DND-41 (cell line): ENCODE data around the gene GPC5.

ENCODE experiments used
- ATAC-seq: fragments of 200-7000 bp; cut with Tn5 transposase; 3 replicates; pipeline ENCODE4 v1.9.1; 2021; ENCODE audit warnings: low read depth; ENCODE audit not compliant: insufficient read depth
- DNase-seq: peaks from one replicate; pipeline ENCODE4 v3.0.0-alpha.2; 2020
- H2AFZ ChIP-seq: 2 replicates; pipeline ENCODE4 v1.6.0; 2012; ENCODE audit warnings: low read depth, low read length
- H3K27ac ChIP-seq: 2 replicates; pipeline ENCODE4 v1.5.1; 2012; ENCODE audit warnings: low read length, inconsistent platforms
- H3K27me3 ChIP-seq: fragments of 200-600 bp; sonication (generic); 2 replicates; pipeline ENCODE4 v1.6.0; 2012; ENCODE audit warnings: low read length, mild to moderate bottlenecking, inconsistent platforms; ENCODE audit not compliant: insufficient read depth, poor library complexity
- H3K36me3 ChIP-seq: 2 replicates; pipeline ENCODE4 v1.5.1; 2012; ENCODE audit warnings: low read length, inconsistent platforms; ENCODE audit not compliant: insufficient read depth
- H3K4me1 ChIP-seq: 2 replicates; pipeline ENCODE4 v1.5.1; 2012; ENCODE audit warnings: mild to moderate bottlenecking, low read length; ENCODE audit not compliant: insufficient read depth
- H3K4me2 ChIP-seq: 2 replicates; pipeline ENCODE4 v1.6.0; 2012; ENCODE audit warnings: mild to moderate bottlenecking, moderate library complexity, low read length, inconsistent platforms; ENCODE audit not compliant: insufficient read depth
- H3K4me3 ChIP-seq, 2 experiments: fragments of 200-600 bp in 1 of 2; shearing (Covaris generic) in 1 of 2; 2 replicates each; pipeline ENCODE4 v1.5.1; 2012 to 2016; ENCODE audit warnings: inconsistent platforms in 2 of 2, low read length in 2 of 2, mild to moderate bottlenecking in 2 of 2, low read depth in 1 of 2, moderate library complexity in 1 of 2
- H3K79me2 ChIP-seq: 2 replicates; pipeline ENCODE4 v1.6.0; 2012; ENCODE audit warnings: low read length, inconsistent platforms; ENCODE audit not compliant: insufficient read depth
- H3K9ac ChIP-seq: 2 replicates; pipeline ENCODE4 v1.6.0; 2012; ENCODE audit warnings: low read depth, mild to moderate bottlenecking, inconsistent platforms, low read length, moderate library complexity
- H3K9me3 ChIP-seq: 2 replicates; pipeline ENCODE4 v1.5.1; 2012; ENCODE audit warnings: low read length, moderate library complexity, mild to moderate bottlenecking, inconsistent platforms; ENCODE audit not compliant: insufficient read depth, severe bottlenecking
- H4K20me1 ChIP-seq: 2 replicates; pipeline ENCODE4 v1.6.0; 2012; ENCODE audit warnings: low read length; ENCODE audit not compliant: insufficient read depth
- CTCF ChIP-seq: IDR thresholded peaks from 2 replicates; pipeline ENCODE4 v1.5.1; 2012; ENCODE audit warnings: borderline replicate concordance, low read length, moderate library complexity, mild to moderate bottlenecking; ENCODE audit not compliant: poor library complexity, severe bottlenecking; ENCODE audit errors: extremely low read depth
- EZH2 ChIP-seq: IDR thresholded peaks from 3 replicates; pipeline ENCODE4 v1.6.1; 2012; ENCODE audit warnings: borderline replicate concordance, low read depth, mild to moderate bottlenecking, moderate library complexity, low read length, inconsistent platforms; ENCODE audit not compliant: severe bottlenecking

Gene GPC5

GRCh38 chr13:91579320-91579719 is 180.9 kb downstream of the GPC5 start:
- H2AFZ ChIP-seq = no peak overlapping the region
- no peaks in the 10 kb centered on the region for H3K4me1 ChIP-seq
- ATAC-seq = no peak
- no peak overlapping the region for H3K4me3 ChIP-seq
- no peaks in the 10 kb centered on the region for H3K9me3 ChIP-seq
- H3K4me2 ChIP-seq = no peak overlapping the region
- H3K27me3 ChIP-seq = no peaks in the 10 kb centered on the region
- H3K79me2 ChIP-seq = no peaks in the 10 kb centered on the region
- TF ChIP-seq EZH2 (no peak), CTCF (no peak)
- H3K9ac ChIP-seq = no peak overlapping the region
- no peak overlapping the region for H3K27ac ChIP-seq
- H3K36me3 ChIP-seq = no peaks in the 10 kb centered on the region
- H4K20me1 ChIP-seq = no peaks in the 10 kb centered on the region
- no peak for DNase-seq

- H3K36me3 ChIP-seq = no peaks in the 10 kb centered on the region
- no peak overlapping the region for H2AFZ ChIP-seq
- ATAC-seq (no peak), DNase-seq (no peak)
- H3K27ac ChIP-seq = no peak overlapping the region
- no peak overlapping the region for H3K4me2 ChIP-seq
- no peak for TF ChIP-seq CTCF
- TF ChIP-seq EZH2 = no peak
- no peaks in the 10 kb centered on the region for H3K9me3 ChIP-seq
- H3K27me3 ChIP-seq = no peaks in the 10 kb centered on the region
- H4K20me1 ChIP-seq = no peaks in the 10 kb centered on the region
- H3K79me2 ChIP-seq = no peaks in the 10 kb centered on the region
- no peak overlapping the region for H3K4me3 ChIP-seq
- H3K4me1 ChIP-seq = no peaks in the 10 kb centered on the region
- no peak overlapping the region for H3K9ac ChIP-seq
Measured at GRCh38 chr13:91580749-91581148, 182.3 kb downstream of the GPC5 start.

- Histone ChIP-seq H3K9me3 (no peaks in the 10 kb centered on the region), H3K4me2 (no peak overlapping the region), H4K20me1 (no peaks in the 10 kb centered on the region), H3K4me1 (no peaks in the 10 kb centered on the region), H3K27me3 (no peaks in the 10 kb centered on the region), H2AFZ (no peak overlapping the region), H3K4me3 (no peak overlapping the region), H3K27ac (no peak overlapping the region), H3K9ac (no peak overlapping the region), H3K36me3 (no peaks in the 10 kb centered on the region), H3K79me2 (no peaks in the 10 kb centered on the region)
- ATAC-seq (no peak), DNase-seq (no peak)
- TF ChIP-seq CTCF (no peak), EZH2 (no peak)
Measured at GRCh38 chr13:91586609-91587008, 188.2 kb downstream of the GPC5 start.

- Histone ChIP-seq H3K9ac (no peak overlapping the region), H3K9me3 (no peaks in the 10 kb centered on the region), H3K27ac (no peak overlapping the region), H3K4me3 (no peak overlapping the region), H3K79me2 (no peaks in the 10 kb centered on the region), H3K36me3 (no peaks in the 10 kb centered on the region), H3K27me3 (no peaks in the 10 kb centered on the region), H2AFZ (no peak overlapping the region), H3K4me2 (no peak overlapping the region), H3K4me1 (no peaks in the 10 kb centered on the region), H4K20me1 (no peaks in the 10 kb centered on the region)
- TF ChIP-seq EZH2 (no peak), CTCF (no peak)
- ATAC-seq (no peak), DNase-seq (no peak)
Measured at GRCh38 chr13:91588541-91588940, 190.1 kb downstream of the GPC5 start.
